ACHN (cell line): ENCODE measurements around the gene HAT1.
"Not testable (repeated sequence)": the region's sequence is repeated elsewhere in the genome, so short reads cannot be mapped to it uniquely, and the experiment has no call there.

ENCODE experiments used
- DNase-seq: peaks from one replicate; pipeline ENCODE4 v3.0.0-alpha.2; 2015
- in situ Hi-C: cut with HindIII; loops from 2 replicates; pipeline ENCODE4 v1.10.0; 2017; ENCODE audit warnings: low sequenced_read_pairs, low pct_ligation_motif_present, low pct_unique_long_range_greater_than_20kb

HAT1 gene

GRCh38 chr2:171965238-171965637, 43.0 kb downstream of the HAT1 start:
- DNase-seq = no peak
- in situ Hi-C loops = no loop called here

DNA sequence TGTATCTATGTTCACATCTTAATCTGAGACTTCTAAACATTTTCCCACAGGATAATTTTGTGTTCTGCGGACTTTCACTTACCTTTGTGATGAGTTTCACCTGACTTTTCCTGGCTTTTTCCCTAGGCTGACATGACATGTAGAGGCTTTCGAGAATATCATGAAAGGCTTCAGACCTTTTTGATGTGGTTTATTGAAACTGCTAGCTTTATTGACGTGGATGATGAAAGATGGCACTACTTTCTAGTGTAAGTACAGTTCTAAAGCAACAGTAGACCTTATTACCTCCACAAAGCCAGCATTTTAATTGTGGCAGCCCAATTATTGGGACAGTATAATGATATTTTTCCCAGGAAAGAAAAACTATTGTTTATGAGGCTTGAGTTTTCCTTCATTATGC, 43.4 kb downstream of the HAT1 start:
- in situ Hi-C loops = no loop called here
- no peak for DNase-seq

- in situ Hi-C loops = no loop called here
Measured at GRCh38 chr2:171966235-171966634, 44.0 kb downstream of the HAT1 start.

DNA sequence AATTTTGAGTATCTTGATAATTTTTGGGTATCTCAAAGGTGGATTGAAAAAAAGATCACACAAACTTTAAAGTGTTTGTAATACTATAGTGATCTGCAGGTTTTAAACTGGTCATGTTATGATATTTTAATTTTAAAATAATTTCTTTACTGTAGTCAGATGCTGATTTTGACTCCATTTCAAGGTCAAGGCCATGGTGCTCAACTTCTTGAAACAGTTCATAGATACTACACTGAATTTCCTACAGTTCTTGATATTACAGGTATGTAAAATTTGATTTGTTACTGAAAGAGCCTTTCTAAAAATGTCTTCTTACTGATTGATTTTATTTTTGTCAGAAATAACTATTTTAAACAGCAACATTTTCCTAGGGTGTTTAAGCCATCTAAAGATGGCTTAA, 44.4 kb downstream of the HAT1 start:
- DNase-seq = no peak
- in situ Hi-C loops = no loop called here

More at GRCh38 chr2:171966235-171966634, 44.0 kb downstream of the HAT1 start:
- no peak for DNase-seq

DNA sequence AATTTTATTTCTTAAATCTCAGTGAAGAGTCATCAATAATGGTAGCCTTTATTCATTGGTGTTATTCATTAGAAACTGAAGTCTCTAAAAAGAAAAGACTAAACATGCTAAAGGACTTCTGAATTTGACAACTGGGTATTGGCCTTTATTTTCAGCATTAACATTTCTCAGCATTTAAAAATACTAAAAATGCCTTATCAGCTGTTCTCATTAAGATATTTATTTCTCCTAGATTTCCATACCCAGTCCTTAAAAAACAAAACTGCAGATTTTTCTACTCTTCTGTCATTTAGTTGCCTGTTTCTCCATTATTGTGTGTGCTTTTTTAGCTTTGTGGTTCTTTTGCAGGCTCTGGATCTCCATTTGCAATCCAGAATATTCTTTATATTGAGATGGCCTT, 46.2 kb downstream of the HAT1 start:
- no peak for DNase-seq
- in situ Hi-C loops = no loop called here

DNA sequence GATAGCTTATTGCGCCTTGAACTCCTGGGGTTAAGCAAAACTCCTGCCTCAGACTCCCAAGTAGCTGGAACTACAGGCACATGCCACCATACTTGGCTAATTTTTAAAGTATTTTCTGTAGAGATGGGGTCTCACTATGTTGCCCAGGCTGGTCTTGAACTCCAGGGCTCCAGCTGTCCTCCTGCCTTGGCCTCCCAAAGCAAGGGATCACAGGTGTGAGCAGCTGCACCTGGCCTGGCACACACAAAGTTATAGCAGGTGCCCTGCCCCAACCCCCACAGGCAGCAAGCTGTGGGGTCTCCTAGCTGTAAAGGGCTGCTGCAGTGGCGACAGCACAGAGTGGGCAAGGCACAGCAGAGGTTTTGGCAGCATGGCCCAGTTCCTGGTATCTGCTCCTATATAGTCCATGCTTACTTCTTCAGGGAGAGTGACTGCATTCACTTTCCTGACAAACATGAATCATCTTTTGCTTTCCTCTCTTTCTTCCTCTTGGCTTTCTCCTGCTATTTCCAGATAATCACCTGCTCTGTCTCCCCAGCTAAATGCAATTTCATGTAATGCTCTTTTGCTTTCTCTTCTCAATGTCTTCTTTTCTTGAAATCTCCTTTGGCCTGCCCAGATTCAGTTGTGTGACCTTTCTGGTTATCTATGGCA, 50.2 kb downstream of the HAT1 start:
- DNase-seq = no peak
- in situ Hi-C loops = no loop called here

- no peak for DNase-seq
- in situ Hi-C loops = no loop called here
Measured at GRCh38 chr2:171979103-171979502, 56.8 kb downstream of the HAT1 start.

GRCh38 chr2:171983924-171984323, 61.7 kb downstream of the HAT1 start:
- in situ Hi-C loops, DNase-seq: not testable (repeated sequence)

- DNase-seq = no peak
- in situ Hi-C loops = no loop called here
Measured at GRCh38 chr2:171985076-171985475, 62.8 kb downstream of the HAT1 start.

- DNase-seq = no peak
- in situ Hi-C loops = no loop called here
Measured at GRCh38 chr2:171986778-171987177, 64.5 kb downstream of the HAT1 start.

GRCh38 chr2:171991027-171991426, 68.8 kb downstream of the HAT1 start:
- in situ Hi-C loops = no loop called here
- DNase-seq = no peak

DNA sequence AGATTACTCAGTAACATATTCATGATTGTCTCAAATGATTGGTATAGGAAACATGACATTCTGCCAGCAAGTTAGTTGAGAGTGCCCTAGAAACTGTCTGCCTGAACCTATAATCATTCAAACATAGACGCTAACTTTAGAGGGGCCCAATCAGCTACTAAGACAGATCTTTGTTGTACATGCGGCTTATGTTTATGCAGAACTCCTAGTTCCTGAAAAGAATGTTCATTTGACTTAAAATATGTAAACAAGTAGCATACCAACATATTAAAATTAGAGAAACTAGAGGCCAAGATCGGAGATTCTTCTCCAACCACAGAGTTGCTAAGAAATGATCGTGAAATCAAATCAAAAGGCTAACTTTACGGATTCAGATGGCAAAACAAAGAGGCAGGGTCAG, 73.3 kb downstream of the HAT1 start:
- DNase-seq = no peak
- in situ Hi-C loops = no loop called here

DNA sequence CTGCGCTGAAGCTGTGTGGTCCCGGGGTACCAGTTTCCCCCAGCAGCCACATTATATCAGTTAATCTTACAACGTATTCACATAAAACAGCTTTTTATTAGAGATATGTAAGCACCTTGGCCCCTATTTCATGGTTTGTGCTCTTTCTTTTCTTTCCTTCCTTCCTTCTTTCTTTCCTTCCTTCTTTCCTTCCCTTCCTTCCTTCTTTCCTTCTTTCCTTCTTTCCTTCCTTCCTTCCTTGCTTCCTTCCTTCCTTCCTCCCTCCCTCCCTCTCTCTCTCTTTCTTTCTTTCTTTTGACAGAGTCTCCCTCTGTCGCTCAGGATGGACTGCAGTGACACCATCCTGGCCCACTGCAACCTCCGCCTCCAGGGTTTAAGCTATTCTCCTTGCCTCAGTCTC, 73.8 kb downstream of the HAT1 start:
- DNase-seq = no peak
- in situ Hi-C loops = no loop called here

- DNase-seq, in situ Hi-C loops: not testable (repeated sequence)
Measured at GRCh38 chr2:171997031-171997430, 74.8 kb downstream of the HAT1 start.

DNA sequence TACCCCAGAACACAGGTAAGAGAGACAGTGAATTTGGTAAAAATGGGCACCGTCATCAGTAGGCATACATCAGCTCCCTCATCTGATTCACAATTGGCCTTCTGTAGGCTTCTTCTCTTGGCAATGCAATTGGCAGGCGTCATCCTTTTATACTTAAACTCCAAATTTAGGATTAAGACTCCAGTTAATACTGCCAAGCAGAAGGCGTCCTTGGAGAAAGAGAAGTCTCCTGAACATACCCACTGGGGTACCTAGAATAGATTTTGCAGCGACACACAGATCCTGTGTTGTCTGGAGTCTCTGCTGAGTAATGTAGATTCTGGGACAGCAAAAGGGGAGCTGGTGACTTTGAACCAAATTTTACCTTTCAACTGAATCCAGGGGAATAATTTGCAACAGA, 76.9 kb downstream of the HAT1 start:
- no peak for DNase-seq
- in situ Hi-C loops = no loop called here

DNA sequence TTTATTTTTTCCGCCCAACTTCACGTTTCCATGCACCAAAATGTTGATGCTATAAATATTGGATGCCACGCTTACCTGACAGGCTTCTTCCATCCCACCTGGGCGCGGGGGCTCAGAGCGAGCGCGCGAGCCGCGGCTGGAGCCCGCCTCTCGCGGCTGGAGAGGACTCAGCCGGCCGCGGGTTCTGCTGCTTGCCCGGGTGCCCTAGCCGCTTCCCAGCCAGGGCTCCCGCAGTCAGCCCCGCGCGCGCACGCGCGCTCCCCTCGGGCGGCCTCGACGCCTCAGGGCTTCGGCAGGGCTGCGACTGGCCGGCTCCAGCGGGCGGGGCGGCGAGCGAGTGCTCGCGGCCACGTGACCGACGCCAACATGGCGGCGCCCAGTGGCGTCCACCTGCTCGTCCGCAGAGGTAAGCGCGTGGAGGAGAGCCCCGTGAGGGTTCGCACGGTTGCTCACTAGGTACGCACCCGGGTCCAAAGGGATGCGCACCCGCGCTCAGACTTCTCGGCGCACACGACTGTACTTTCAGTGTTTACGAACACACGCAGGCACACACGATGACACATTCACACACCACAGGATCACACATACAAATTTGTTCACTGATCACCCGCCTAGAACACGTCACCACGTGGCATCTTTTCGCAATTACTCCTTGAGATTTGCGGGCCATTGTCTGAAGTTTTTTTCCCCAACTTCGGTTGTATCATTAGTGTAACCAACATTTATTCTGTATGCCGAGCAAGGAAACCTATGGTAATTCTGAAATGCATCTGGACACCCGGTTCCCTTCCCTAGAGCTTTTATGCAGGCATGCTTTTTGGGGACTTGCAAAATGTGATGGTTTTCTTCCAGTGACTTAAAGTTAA, 77.6 kb downstream of the HAT1 start, which contains the start of gene METAP1D:
TSS of gene METAP1D (plus strand) at position 350 of the 866 bp plus-strand sequence. CDS start at position 367, 17 bp downstream.
- in situ Hi-C loops = no loop called here
- peak; percentile 96 for DNase-seq

GRCh38 chr2:172000696-172001361, 78.6 kb downstream of the HAT1 start:
- in situ Hi-C loops = no loop called here
- no peak for DNase-seq

DNA sequence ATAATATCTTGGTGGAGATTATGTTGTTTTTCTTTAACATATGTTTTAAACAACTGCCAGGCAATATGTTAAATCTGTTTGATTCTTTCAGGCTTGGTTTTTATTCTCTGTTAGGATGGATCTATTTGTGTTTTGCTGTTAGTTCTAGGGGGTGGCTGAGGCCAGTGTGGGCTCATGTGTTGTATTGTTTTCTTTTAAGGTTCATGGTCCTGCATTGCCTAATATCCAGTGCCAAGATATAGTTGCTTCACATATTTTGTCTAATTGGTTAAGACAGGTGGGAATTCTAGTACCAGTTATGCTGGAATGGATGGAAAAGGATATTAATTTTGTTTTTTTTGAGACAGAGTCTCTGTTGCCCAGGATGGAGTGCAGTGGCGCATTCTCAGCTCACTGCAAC, 85.1 kb downstream of the HAT1 start:
- in situ Hi-C loops = no loop called here
- DNase-seq = no peak

GRCh38 chr2:172009823-172010222, 87.6 kb downstream of the HAT1 start:
- in situ Hi-C loops = no loop called here
- no peak for DNase-seq
